ENCODE results near the gene GNA14. TPM values are rescaled to one million over a fixed set of nuclear protein-coding genes. Genes with fewer than 3 reads are reported as not detected.

The GNA14 gene
- total RNA-seq, 1 experiment from 2014 or later: 0.25 TPM

GRCh38 chr9:77429928-77430327 is 218.2 kb downstream of the GNA14 start:
- ChIA-PET POLR2A (no interaction called here), CTCF (no interaction called here), RAD21 (ENCODE audit: low non-redundant PET in 1 of 2, low total read pairs in 2 of 2, uncharacterized antibody in 2 of 2, unreplicated experiment in 2 of 2) (no interaction called here)
- Histone ChIP-seq H3K36me3 (ENCODE audit: control insufficient read depth in 1 of 2, insufficient read depth in 2 of 2, low read length in 2 of 2) (no peaks in the 10 kb centered on the region), H3K4me3 (replicated peaks in 1 of 2; ENCODE audit: low read depth in 1 of 2, low read length in 2 of 2) (no peak overlapping the region), H4K20me1 (ENCODE audit: insufficient read depth) (no peaks in the 10 kb centered on the region), H2AFZ (ENCODE audit: low read depth, low read length, poor library complexity, severe bottlenecking) (no peak overlapping the region), H3K4me1 (ENCODE audit: control insufficient read depth in 1 of 2, insufficient read depth in 2 of 2, low read length in 2 of 2) (no peaks in the 10 kb centered on the region), H3K9ac (ENCODE audit: low read length) (no peak overlapping the region), H3K27me3 (ENCODE audit: insufficient read depth, low read length) (no peaks in the 10 kb centered on the region), H3K9me3 (ENCODE audit: control insufficient read depth in 1 of 2, insufficient read depth in 1 of 2, low read depth in 1 of 2, low read length in 2 of 2) (no peaks in the 10 kb centered on the region), H3K9me2 (ENCODE audit: insufficient read depth) (no peaks in the 10 kb centered on the region), H3K27ac (ENCODE audit: low read depth, low read length) (no peak overlapping the region), H3K4me2 (ENCODE audit: low read length) (no peak overlapping the region), H3K79me2 (ENCODE audit: insufficient read depth, low read length) (no peaks in the 10 kb centered on the region)
- intact Hi-C loops (cut with micrococcal nuclease): loop anchor here (10.0 kb wide), 2 partner anchors 55 to 265 kb away; no protein-coding TSS in a partner anchor
- no peak for TF ChIP-seq TCF7L2 (IDR thresholded peaks at IDR 0.05; ENCODE audit: borderline replicate concordance, extremely low read depth, insufficient read depth, insufficient read length)
- TF ChIP-seq FOSL1 (IDR thresholded peaks at IDR 0.05; ENCODE audit: low read depth): no peak
- TF ChIP-seq CTCF (IDR thresholded peaks at IDR 0.05 in 2 of 3, conservative IDR thresholded peaks at IDR 0.05 in 1 of 3; ENCODE audit: borderline replicate concordance in 1 of 3, insufficient read depth in 1 of 3, low read depth in 2 of 3, low read length in 2 of 3): no peak
- TF ChIP-seq SRF (IDR thresholded peaks at IDR 0.05; ENCODE audit: low read depth): no peak
- no peak for TF ChIP-seq EZH2phosphoT487 (IDR thresholded peaks at IDR 0.05; ENCODE audit: borderline replicate concordance)
- TF ChIP-seq REST (IDR thresholded peaks at IDR 0.05; ENCODE audit: low read depth): no peak
- TF ChIP-seq YY1 (IDR thresholded peaks at IDR 0.05; ENCODE audit: extremely low read depth, insufficient replicate concordance, low read depth, low read length): no peak
- no peak for TF ChIP-seq CBX3 (IDR thresholded peaks at IDR 0.05; ENCODE audit: low read depth)
- TF ChIP-seq CEBPB (IDR thresholded peaks at IDR 0.05; ENCODE audit: low read depth): no peak
- TF ChIP-seq ZFX (IDR thresholded peaks at IDR 0.05): no peak
- no peak for TF ChIP-seq POLR2AphosphoS5 (IDR thresholded peaks at IDR 0.05; ENCODE audit: low read depth, low read length)
- TF ChIP-seq EZH2 (IDR thresholded peaks at IDR 0.05): no peak
- no peak for TF ChIP-seq ZBTB33 (IDR thresholded peaks at IDR 0.05; ENCODE audit: extremely low read depth, insufficient replicate concordance, low read length)
- TF ChIP-seq SP1 (IDR thresholded peaks at IDR 0.05; ENCODE audit: low read depth): no peak
- TF ChIP-seq EGR1 (IDR thresholded peaks at IDR 0.05; ENCODE audit: low read depth): no peak
- no peak for TF ChIP-seq ELF1 (IDR thresholded peaks at IDR 0.05; ENCODE audit: borderline replicate concordance, low read depth)
- TF ChIP-seq MAX (IDR thresholded peaks at IDR 0.05): no peak
- DNase-seq (ENCODE audit: low read depth, low spot score) (no peak), ATAC-seq (no peak)
- BruUV-seq (replicated peaks): no TSS peak
